ENCODE results near the gene DMAP1.
"Not testable (repeated sequence)": the region's sequence is repeated elsewhere in the genome, so short reads cannot be mapped to it uniquely, and the experiment has no call there.

The DMAP1 gene, protein sequence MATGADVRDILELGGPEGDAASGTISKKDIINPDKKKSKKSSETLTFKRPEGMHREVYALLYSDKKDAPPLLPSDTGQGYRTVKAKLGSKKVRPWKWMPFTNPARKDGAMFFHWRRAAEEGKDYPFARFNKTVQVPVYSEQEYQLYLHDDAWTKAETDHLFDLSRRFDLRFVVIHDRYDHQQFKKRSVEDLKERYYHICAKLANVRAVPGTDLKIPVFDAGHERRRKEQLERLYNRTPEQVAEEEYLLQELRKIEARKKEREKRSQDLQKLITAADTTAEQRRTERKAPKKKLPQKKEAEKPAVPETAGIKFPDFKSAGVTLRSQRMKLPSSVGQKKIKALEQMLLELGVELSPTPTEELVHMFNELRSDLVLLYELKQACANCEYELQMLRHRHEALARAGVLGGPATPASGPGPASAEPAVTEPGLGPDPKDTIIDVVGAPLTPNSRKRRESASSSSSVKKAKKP

DNA sequence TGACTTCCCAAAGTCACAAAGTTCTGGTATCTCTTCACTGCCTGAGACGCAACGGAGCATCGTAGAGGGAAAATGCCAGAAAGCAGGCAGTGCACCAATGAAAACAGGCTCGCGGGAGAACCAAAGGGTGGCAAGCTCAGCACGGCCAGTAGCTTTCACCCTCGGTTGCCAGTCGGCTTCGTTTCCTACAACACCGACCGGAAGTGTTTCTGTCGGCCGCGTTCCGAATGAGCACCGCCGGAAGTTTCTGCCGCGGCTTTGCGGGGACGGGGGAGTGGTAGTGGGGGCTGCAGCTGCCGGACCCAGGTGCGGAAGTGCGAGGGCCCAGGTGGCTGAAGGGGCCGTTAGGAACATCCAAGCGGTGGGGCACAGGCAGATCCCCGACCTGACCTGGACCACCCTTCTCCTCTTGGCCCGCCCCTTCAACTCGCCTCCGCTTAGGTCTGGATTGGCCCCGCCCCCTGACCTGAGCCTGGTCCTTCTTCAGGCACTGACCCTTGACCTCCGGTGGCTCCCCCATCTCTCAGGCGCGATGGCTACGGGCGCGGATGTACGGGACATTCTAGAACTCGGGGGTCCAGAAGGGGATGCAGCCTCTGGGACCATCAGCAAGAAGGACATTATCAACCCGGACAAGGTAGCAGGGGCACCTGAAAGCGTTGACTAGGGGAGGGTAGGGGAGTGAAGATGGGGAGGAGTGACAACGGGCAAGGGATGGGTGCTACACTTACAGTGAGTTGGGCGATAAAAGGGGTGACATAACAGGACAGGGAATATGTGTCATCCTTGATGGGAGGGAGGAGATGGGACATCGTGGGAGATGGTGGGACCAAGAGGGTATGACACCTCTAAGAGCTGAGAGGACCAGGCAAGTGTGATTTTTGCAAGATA lies at the start of gene DMAP1:
DMAP1 (plus strand) TSS at position 250 of the 891 bp plus-strand sequence; CDS start at position 533, 283 bp downstream.
- peak; percentile 85 to 87 for DNase-seq

DNA sequence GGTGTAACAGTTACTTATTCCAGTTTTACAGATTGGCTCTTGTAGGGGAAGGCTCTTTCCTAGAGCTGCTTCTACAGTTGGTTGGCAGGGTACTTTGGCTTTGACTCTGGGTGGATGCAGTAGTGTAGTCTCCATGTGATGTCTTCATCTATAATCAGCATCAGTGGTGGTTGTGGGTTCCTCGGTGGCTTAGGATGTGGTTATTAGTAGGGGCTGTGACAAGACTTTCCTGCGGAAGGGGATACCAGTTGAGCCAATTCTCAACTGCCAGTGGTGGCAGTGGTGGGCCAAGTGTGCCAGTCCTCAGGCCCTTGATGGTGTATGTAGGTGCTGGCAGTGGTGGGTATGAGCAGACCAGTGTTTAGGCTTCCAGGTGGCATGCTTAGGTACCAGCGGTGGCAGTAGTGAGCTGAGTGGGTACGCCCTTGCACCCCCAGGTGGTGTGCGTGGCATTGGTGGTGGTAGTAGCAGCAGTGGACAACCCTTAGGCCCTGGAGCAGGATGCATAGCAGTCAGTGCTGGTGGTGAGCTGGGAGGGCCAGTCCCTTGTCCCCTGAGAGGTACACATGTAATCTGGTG lies 44.7 kb upstream of the DMAP1 start:
- no peak for DNase-seq

DNA sequence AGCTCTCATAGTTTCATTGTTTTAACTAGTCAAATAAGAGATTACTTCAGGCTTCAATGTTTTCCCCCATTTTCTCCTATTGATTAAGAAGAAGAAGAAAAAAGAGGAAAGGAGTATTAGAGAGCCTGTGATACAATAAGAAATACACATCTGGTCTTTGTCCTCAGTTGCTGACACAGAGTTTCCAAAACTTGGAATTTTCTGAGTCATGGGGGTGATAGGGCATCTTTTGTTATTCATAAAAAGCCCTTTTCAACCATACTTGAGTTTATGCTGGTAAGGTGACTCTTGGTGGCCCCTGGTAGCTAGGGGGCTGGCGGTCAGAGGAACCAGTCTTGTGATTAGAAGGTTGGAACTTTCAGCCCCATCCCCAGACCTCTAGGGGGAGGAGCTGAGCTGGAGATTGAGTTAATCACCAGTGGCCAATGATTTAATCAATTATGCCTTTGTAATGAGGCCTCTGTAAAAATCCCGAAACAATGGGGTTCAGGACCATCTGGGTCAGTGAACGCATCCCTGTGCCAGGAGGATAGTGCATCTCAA lies 42.9 kb upstream of the DMAP1 start:
- DNase-seq: no peak

DNA sequence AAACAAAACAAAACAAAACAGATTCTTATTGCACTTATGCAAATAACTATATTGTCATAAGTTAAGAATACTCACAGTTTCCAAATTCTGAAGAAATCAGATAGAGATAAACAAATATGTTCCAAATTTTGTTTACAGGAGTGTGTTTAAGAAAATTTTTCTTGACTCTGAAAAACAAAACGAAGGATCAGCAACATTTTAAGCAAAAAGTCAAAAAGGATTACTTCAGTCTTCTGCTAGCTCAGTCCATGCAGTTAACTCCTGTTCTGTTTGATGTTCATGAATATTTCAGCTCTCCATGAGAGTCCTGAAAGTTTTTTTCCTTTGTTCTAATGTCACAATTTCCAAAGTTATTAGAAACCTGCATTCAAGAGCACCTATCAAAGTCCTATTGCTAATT lies 38.6 kb upstream of the DMAP1 start:
- no peak for DNase-seq

DNA sequence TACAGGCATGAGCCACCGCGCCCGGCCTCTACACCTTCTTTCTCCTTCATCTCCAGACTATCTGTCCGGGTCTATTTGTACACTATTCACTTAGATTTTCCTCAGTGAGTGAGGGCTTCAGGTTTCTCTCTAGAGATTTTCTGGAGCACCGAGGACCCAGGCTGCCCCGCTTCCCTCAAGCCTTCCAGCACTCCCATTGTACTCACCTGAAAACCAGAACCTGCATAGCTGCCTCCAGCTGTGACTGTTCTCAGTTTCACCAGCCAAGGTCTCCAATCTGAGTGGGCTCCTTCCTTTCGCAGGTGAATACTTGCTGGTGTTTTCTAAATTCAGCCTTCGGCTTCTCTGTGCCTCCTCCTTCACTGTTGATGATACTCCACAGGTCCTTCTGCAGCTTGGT lies 12.9 kb upstream of the DMAP1 start:
- DNase-seq: no peak

DNA sequence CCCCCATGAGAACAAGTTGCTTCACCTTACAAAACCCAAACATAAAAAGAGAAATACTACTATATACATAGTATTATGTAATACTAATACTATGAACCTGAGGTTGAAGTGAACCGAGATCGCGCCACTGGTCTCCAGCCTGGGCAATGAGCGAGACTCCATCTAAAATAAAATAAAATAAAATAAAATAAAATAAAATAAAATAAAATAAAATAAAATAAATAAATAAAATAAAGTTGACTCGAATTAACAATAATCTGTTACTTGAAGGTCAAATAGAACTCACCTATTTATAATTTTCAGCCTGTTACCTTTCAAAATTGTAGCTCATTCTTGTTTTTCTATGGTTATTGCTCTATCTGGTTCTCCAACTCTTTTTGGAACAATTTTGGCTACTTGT lies 6.7 kb upstream of the DMAP1 start:
- not testable (repeated sequence) for DNase-seq

DNA sequence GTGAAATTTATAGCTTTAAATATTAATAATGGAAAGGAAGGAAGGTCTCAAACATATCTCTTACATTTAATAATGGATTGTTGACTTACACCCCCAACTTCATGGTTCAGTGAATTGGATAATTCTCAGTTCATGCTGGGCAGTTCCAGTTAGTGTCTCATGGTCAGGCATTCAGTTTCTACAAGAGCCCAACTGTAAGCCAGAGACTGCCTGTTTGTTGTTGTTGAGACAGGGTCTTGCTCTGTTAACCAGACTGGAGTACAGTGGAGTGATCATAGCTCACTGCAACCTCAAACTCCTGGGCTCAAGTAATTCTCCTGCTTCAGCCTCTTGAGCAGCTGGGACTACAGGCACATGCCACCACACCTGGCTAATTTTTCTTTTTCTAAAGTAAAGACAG lies 5.0 kb upstream of the DMAP1 start:
- DNase-seq: no peak

DNA sequence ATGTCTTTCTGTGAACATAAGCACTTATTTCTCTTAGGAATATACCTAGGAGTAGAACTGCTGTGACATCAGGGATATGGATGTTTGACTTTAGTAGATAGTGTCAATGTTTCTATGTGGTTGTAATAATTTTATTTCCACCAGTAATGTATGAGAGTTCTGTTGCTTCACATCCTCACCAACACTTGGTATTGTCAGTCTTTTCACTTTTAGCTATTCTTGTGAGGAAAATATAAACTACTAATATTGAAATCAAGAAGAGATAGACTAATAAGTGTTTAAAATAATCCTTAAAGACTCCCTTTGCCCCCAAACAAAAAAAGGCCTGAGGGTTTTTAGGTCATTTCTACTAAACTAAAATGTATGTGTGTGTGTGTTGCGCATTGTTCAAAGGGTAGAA lies 2.7 kb upstream of the DMAP1 start:
- DNase-seq: no peak

DNA sequence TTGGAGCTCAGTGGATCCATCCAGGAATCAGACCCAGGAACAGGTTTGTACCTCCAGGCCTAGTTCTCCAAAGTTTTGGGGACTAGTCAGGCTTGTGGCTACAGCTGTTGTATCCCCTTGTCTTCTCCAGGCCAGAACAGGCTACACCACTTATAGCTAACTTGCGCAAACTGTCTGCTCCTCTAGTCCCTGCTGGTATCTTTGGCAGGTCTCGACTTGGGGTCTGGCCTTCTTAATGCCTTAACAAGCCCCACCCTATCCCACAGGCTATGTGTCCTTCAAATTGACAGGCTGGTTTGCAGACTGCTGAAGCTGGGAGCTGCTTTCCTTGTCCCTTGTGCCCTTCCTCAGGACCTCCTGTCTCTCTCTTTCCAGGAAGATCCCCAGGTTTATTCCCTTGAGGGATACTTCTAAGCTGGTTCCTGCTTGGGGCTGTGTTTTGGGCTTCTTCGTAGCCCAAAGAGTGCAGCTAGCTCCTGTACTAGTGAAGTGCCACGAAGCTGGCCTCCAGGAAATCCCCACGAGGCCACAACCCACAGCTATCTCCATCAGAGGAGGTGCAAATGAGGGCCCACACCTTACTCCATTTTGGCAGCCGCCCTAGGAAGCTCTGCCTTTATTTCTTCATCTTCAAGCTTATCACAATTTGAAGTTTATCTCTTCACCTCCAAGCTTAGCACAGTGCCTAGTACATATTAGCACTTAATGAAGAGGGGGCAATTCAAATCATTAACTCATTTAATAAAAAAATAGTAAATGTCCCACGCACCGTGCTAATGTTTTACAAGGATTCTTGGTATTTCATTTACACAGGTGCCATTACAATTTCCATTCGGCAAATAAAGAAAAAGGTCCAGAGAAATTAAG lies 683 bp upstream of the DMAP1 start:
- peak; percentile 31 to 42 for DNase-seq

DNA sequence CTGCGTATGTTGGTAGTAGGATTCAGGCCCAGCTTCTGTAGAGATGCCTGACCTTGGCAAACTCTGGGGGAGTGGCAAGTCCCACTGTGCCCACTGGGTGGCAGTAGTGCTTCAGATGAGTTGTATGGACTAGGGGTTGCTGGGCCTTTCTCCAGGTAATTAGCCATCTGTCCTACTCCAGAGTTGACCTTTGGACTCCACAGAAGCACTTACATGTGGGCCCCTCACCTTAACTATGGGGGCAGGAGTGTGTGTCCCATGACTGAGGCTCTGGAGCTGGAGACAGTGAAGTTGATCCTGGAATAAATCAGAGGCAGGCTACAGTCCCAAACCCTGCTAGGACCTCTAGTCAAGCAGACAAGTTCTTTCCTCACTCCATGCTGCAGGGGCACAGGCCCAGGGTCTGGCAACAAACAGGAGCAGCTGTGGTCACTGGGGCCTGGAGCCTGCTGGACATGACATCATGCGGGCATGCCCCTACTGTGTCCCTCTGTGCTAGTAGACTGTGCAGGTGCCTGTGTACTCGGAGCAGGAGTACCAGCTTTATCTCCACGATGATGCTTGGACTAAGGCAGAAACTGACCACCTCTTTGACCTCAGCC lies 4.6 kb downstream of the DMAP1 start:
- DNase-seq: peak; percentile 84

DNA sequence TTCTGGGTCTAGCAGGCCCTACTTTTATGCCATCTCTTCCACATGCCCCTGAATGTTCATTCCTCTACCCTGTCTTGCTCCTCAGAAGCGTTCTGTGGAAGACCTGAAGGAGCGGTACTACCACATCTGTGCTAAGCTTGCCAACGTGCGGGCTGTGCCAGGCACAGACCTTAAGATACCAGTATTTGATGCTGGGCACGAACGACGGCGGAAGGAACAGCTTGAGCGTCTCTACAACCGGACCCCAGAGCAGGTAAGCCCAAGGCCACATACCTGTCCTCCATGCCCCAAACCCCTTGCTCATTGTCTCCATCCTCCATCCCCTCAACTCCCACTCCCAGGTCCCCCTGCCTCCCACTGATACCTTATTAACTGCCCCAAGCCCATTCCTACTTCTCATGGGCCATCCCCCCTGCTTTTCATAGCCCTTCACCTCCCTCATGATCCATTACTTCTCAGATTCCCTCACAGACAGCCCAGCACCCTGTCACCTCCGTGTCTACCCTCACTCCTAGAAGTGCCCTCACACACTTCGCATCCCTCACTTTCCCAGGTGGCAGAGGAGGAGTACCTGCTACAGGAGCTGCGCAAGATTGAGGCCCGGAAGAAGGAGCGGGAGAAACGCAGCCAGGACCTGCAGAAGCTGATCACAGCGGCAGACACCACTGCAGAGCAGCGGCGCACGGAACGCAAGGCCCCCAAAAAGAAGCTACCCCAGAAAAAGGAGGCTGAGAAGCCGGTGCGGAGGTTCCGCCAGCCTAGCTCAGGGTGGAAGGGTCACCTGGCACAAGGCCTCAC lies 5.4 kb downstream of the DMAP1 start:
- DNase-seq: no peak

DNA sequence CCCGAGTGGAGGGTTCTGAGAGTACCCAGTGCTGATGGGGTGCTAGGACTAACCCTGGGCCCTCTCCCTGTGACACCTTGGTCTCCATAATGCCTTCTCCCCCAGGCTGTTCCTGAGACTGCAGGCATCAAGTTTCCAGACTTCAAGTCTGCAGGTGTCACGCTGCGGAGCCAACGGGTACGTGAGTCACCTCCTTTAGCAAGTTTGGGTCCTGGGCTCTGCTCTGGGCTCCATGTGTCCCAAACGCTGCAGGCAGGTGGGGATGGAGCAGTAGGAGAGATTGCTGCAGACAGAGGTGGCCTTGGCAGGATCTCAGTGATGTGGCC lies 6.0 kb downstream of the DMAP1 start:
- DNase-seq: no peak

DNA sequence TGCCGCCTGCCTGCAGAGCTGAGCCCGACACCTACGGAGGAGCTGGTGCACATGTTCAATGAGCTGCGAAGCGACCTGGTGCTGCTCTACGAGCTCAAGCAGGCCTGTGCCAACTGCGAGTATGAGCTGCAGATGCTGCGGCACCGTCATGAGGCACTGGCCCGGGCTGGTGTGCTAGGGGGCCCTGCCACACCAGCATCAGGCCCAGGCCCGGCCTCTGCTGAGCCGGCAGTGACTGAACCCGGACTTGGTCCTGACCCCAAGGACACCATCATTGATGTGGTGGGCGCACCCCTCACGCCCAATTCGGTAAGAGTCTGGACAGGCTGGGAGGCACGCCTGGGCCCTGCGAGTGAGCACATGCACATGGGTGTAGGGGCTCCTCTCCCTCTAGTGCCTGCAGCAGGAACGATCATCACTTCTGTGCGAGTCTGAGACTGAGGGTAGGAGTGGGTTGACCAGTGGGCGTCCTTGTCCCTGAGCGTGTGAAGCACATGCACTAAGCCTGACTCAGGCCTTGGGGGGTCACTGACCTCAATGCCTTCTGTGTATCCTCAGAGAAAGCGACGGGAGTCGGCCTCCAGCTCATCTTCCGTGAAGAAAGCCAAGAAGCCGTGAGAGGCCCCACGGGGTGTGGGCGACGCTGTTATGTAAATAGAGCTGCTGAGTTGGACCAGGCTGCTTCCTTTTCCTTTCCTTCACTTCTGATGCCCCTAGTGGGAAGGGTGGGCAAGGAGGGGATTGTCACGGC lies 6.9 kb downstream of the DMAP1 start:
- DNase-seq: no peak

DNA sequence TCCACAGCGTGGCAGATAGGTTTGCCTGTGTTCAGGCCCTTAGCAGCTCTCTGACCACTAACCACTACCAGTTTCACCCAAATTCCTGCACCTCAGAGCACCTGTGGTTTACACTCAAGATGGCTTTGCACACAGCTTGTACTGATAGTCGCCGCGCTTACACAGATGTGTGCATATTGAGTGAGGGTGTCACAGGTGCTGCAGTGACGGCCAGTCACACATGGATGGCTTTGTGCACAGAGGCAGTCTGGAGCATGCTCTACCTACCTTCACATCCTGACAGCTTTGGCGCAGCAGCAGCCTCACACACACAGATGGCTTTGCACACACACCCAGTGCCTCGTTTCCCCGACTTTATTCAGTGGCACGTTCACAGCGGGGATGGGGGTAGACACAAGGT lies 7.5 kb downstream of the DMAP1 start:
- DNase-seq: no peak

DNA sequence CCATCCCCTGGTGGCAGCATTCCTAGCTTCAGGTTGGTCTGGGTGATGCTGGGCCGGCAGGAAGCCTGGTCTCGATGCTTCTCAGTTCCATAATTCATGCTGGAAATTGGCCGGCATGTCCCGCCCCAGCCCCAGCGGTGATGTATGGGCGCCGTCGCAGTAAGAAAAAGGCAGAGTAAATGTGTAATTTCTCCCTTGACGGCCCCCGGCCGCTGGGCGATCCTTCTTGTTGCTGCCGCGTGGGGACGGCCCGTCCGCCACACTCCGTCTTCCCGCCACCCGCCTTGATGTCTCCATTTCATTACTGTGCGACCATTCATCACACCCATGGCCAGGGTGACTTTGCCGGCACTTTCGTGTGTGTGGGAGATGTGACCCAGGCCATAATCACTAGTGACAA lies 8.5 kb downstream of the DMAP1 start:
- DNase-seq: no peak

DNA sequence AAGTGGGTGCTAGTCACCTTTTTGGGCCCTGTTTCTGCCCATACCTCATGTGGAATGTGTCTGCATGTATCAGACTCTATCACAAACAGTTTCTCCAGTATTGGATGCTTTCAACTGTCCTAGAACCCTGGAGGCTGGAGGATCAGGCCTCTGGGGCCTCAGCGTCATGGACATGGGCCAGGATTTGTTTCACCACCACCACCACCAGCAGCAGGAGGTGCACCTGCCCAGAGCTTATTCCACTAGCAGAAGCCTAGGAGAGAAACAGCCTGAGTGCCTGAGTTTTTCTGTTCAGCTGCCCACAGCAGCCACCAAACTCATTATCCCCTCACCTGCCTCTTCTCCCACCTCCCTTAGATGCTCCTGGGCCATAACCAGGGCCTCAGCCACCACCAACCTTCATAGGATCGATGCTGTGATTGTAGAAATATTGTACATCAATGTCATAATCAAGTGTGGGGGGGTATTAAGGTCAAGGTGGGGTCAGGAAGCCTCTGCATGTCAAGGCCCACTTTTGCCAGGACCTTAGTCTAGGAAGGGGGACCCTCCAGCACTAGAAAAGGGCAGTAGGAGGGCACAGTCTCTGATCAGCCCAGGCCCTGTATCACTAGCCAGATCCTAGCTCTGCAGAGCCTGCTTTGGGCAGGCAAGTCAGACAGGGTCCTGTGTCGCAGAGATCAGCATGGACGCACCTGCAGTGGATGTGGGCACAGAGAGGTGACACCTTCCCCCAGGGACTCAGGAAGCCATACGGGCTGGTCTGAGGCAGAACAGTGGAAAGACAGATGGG lies 9.3 kb downstream of the DMAP1 start:
- DNase-seq: no peak

DNA sequence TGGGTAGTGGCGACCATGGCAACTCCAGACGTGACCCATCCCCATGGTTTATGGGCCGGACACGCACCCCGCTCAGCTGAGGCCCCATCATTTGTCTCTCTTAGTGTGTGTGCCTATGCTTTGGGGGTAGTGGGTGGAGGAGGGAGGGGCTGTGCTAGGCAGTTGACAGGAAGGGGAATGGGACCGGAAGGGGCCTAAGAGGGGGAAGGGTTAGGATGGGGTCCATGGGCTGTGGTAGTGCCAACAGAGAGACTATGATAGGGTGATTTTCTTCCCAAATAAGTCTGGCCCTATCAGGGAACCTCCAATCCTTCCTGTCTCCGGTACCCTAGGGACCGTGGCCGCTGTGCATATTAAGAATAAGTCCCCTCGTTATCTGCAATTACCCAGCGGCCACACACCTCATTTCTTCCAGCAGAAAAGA lies 9.9 kb downstream of the DMAP1 start:
- DNase-seq: no peak

DNA sequence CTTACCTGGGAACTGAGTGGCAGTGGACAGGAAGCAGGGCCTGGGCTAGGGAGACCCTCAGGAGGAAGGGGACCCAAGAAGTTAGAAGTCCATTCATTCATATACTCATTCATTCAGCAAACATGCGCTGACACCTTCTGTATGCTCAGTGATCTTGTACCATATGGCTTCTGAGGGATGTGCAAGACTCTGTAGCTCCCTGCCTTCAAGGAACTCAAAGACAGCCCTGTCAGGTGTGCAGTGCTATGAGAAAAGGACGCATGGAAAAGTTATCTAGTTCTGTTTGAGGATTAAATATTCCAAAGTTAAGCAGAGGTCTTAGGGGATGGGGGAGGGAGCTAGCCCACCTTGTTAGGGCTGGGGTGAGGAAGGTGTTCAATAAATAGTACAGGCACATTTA lies 12.5 kb downstream of the DMAP1 start:
- DNase-seq: no peak

DNA sequence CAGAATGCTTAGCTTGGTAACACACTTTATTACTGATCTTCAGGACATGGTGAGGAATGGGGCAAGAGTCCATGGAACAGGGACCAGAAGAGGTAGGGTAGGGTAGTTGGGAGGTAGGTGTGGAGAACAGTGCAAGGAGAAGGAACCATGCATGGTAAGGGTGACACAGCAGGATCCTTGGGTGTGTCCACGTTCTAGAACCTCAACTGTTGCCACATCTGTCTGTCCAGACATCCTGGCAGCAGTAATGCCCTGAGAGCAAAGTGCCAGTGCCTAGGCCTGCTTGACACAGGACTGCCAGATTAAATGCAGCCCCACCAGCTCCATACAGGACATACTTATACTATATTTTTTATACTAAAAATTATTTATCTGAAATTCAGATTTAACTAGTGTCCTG lies 13.9 kb downstream of the DMAP1 start:
- no peak for DNase-seq
